Loucy (cell line): ENCODE data around the gene PIWIL1.

Source experiments
- H2AFZ ChIP-seq: fragments of 200-600 bp; sonication (generic); 2 replicates; pipeline ENCODE4 v1.6.0; 2016; ENCODE audit warnings: antibody characterized with exemption, mild to moderate bottlenecking, low read length, moderate library complexity
- H3F3A ChIP-seq: fragments of 200-600 bp; 2 replicates; pipeline ENCODE4 v1.6.0; 2016; ENCODE audit warnings: antibody characterized with exemption, low read depth, mild to moderate bottlenecking
- H3K27me3 ChIP-seq: fragments of 200-600 bp; sonication (generic); 2 replicates; pipeline ENCODE4 v1.6.1; 2014; ENCODE audit warnings: low read length, mild to moderate bottlenecking; ENCODE audit not compliant: insufficient read depth, poor library complexity, severe bottlenecking
- H3K36me3 ChIP-seq: fragments of 200-600 bp; sonication (generic); 2 replicates; pipeline ENCODE4 v1.6.1; 2016; ENCODE audit warnings: low read length; ENCODE audit not compliant: insufficient read depth
- H3K4me1 ChIP-seq: fragments of 200-600 bp; sonication (generic); 2 replicates; pipeline ENCODE4 v1.5.1; 2014; ENCODE audit warnings: low read length, mild to moderate bottlenecking; ENCODE audit not compliant: insufficient read depth, poor library complexity, severe bottlenecking
- H3K4me2 ChIP-seq: fragments of 200-600 bp; sonication (generic); 2 replicates; pipeline ENCODE4 v1.6.0; 2014; ENCODE audit warnings: antibody characterized with exemption, low read length, low read depth, mild to moderate bottlenecking; ENCODE audit not compliant: poor library complexity, severe bottlenecking
- H3K4me3 ChIP-seq: fragments of 200-600 bp; sonication (generic); 2 replicates; pipeline ENCODE4 v1.5.1; 2014; ENCODE audit warnings: low read length, mild to moderate bottlenecking, mixed read lengths; ENCODE audit not compliant: poor library complexity, severe bottlenecking
- H3K79me2 ChIP-seq: fragments of 200-600 bp; sonication (generic); 2 replicates; pipeline ENCODE4 v1.6.1; 2014; ENCODE audit warnings: low read length; ENCODE audit not compliant: insufficient read depth
- H3K9ac ChIP-seq: fragments of 200-600 bp; sonication (generic); 2 replicates; pipeline ENCODE4 v1.6.0; 2014; ENCODE audit warnings: mild to moderate bottlenecking, low read depth, low read length, moderate library complexity; ENCODE audit not compliant: poor library complexity, severe bottlenecking
- H3K9me2 ChIP-seq: fragments of 200-600 bp; sonication (generic); replicated peaks from 2 replicates; pipeline ENCODE4 v1.6.1; 2016; ENCODE audit warnings: low read depth, low read length, mixed read lengths
- H3K9me3 ChIP-seq: fragments of 200-600 bp; sonication (generic); 2 replicates; pipeline ENCODE4 v1.6.1; 2014; ENCODE audit warnings: mild to moderate bottlenecking, antibody characterized with exemption, low read length, low read depth; ENCODE audit not compliant: insufficient read depth
- H4K20me1 ChIP-seq: fragments of 200-600 bp; sonication (generic); 2 replicates; pipeline ENCODE4 v1.6.0; 2014; ENCODE audit warnings: antibody characterized with exemption, low read length, mild to moderate bottlenecking; ENCODE audit not compliant: insufficient read depth, poor library complexity, severe bottlenecking
- CTCF ChIP-seq: fragments of 200-600 bp; sonication (generic); conservative IDR thresholded peaks from 2 replicates; pipeline ENCODE4 v1.5.1; 2014; ENCODE audit warnings: mild to moderate bottlenecking, antibody characterized with exemption, low read length
- EZH2phosphoT487 ChIP-seq: fragments of 200-600 bp; IDR thresholded peaks from 2 replicates; pipeline ENCODE4 v1.6.1; 2018; ENCODE audit warnings: antibody characterized with exemption, mild to moderate bottlenecking, moderate library complexity, borderline replicate concordance

The PIWIL1 gene

GRCh38 chr12:130414381-130414780 lies 76.7 kb downstream of the PIWIL1 start:
- H3K4me2 ChIP-seq: no peak overlapping the region
- TF ChIP-seq EZH2phosphoT487 (no peak), CTCF (no peak)
- H4K20me1 ChIP-seq: no peaks in the 10 kb centered on the region
- H3F3A ChIP-seq: no peaks in the 10 kb centered on the region
- no peak overlapping the region for H2AFZ ChIP-seq
- no peaks in the 10 kb centered on the region for H3K4me1 ChIP-seq
- H3K36me3 ChIP-seq: no peaks in the 10 kb centered on the region
- H3K9me3 ChIP-seq: peaks cover 3% of the 10 kb centered on the region; the same call in 1 of the 2 replicates
- no peak overlapping the region for H3K9ac ChIP-seq
- H3K27me3 ChIP-seq: no peaks in the 10 kb centered on the region
- no peaks in the 10 kb centered on the region for H3K79me2 ChIP-seq
- H3K4me3 ChIP-seq: no peak overlapping the region
- no peaks in the 10 kb centered on the region for H3K9me2 ChIP-seq

GRCh38 chr12:130418251-130418650 lies 80.6 kb downstream of the PIWIL1 start:
- no peaks in the 10 kb centered on the region for H3K27me3 ChIP-seq
- no peak overlapping the region for H2AFZ ChIP-seq
- H3K36me3 ChIP-seq: no peaks in the 10 kb centered on the region
- no peaks in the 10 kb centered on the region for H3K4me1 ChIP-seq
- no peak overlapping the region for H3K4me2 ChIP-seq
- no peaks in the 10 kb centered on the region for H3K79me2 ChIP-seq
- H4K20me1 ChIP-seq: no peaks in the 10 kb centered on the region
- no peaks in the 10 kb centered on the region for H3F3A ChIP-seq
- H3K9me3 ChIP-seq: peaks cover 10% of the 10 kb centered on the region; the same call in 1 of the 2 replicates
- no peak overlapping the region for H3K4me3 ChIP-seq
- no peak overlapping the region for H3K9ac ChIP-seq
- no peaks in the 10 kb centered on the region for H3K9me2 ChIP-seq
- TF ChIP-seq CTCF (no peak), EZH2phosphoT487 (no peak)

- Histone ChIP-seq H3K27me3 (no peaks in the 10 kb centered on the region), H3K4me2 (no peak overlapping the region), H3K9me2 (no peaks in the 10 kb centered on the region), H3K4me1 (no peaks in the 10 kb centered on the region), H3K9me3 (peaks cover 10% of the 10 kb centered on the region; the same call in 1 of the 2 replicates), H2AFZ (no peak overlapping the region), H3K9ac (no peak overlapping the region), H3K36me3 (no peaks in the 10 kb centered on the region), H3F3A (no peaks in the 10 kb centered on the region), H3K79me2 (no peaks in the 10 kb centered on the region), H3K4me3 (no peak overlapping the region), H4K20me1 (no peaks in the 10 kb centered on the region)
- TF ChIP-seq EZH2phosphoT487 (no peak), CTCF (no peak)
Measured at GRCh38 chr12:130419116-130419515, 81.4 kb downstream of the PIWIL1 start.
